ENCODE results near the gene SLC4A1AP.
A peak's percentile ranks its signal among the peaks of the same experiment; 100 is the strongest.

The SLC4A1AP gene

GRCh38 chr2:27703638-27704341 is 40.1 kb downstream of the SLC4A1AP start:
- DNase-seq: peak; percentile 90

GRCh38 chr2:27704342-27704876 is 40.7 kb downstream of the SLC4A1AP start:
- DNase-seq: no peak

DNA sequence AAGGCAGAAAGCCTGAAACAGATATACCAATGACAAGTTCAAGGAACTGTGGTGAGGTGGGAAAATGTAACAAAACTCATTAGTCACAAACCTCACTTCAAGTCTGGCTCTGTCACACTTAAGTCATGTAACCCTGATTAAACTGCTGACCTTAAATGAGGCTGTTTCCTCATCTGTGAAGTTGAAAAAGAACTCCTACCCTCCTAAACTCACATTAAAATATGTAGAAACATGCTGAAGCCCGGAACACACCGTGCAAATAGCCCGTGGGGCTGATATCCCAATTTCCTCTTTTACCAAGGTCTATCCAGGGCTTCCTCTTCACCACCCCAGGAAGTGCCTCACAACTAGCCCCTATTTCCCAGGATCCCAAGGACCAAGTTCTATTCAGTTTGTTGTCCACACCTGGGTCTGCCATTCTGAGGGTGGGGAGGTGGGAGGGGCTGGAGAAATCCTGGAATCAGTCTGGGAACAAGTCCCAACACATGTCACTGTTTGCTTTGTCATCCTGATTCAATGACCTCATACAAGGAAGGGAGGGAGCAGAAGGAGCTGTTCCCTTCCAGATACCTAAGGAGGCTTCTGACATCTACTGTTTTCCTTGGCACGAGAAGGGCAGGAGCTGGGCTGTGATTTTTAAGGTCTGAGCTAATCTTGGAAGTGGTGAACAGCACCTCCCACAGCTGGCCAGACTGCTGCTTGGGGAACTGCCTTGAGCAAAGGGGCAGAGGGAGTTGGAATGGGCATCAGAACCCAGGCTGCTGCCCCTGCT is 42.3 kb downstream of the SLC4A1AP start:
- DNase-seq: peak; percentile 43

DNA sequence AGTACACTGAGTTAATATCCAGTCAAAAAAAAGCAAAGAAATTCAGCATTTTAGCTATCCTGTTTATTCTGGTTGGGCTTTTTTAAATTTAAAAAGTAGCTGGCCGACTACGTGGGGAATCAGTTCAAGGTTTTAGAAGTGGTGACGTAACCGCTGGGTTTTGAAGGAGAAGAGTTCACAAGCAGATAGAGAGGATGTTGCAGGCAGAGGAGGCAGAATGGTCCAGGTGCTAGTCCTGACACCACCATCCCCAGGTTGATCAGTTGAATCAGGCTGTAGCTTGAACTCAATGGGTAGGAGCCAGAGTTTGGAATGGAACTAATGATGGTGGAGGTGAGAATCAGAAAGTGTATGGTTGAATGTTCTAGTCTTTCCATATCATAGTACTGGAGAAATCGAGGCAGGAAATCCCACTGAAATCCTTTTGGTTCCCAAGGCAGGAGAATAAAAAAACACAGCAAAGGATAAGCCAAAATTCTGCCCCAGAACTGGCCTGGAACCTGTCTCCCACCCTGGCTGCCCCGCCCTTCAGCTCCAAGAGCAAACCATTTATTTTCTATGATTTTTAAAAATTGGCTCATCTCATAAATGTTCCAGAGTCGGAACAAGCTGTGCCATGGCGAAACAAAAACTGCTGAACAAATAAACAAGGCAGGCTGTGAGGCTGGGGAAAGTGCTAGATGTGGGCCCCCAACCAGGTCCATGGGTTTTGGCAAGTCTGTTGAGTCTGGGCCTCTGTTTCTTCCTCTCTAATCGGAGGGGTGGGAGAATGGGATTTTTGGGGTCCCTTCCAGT is 44.0 kb downstream of the SLC4A1AP start:
- no peak for DNase-seq

GRCh38 chr2:27708257-27708654 is 44.6 kb downstream of the SLC4A1AP start:
- DNase-seq: no peak

GRCh38 chr2:27708666-27709065 is 45.0 kb downstream of the SLC4A1AP start:
- DNase-seq: no peak

GRCh38 chr2:27709326-27709725 is 45.6 kb downstream of the SLC4A1AP start:
- DNase-seq: no peak

- no peak for DNase-seq
Measured at GRCh38 chr2:27709960-27710575, 46.4 kb downstream of the SLC4A1AP start.

- no peak for DNase-seq
Measured at GRCh38 chr2:27710640-27711430, 47.1 kb downstream of the SLC4A1AP start.

- no peak for DNase-seq
Measured at GRCh38 chr2:27711804-27712203, 48.1 kb downstream of the SLC4A1AP start.

GRCh38 chr2:27712522-27712921 is 48.8 kb downstream of the SLC4A1AP start:
- DNase-seq: no peak

DNA sequence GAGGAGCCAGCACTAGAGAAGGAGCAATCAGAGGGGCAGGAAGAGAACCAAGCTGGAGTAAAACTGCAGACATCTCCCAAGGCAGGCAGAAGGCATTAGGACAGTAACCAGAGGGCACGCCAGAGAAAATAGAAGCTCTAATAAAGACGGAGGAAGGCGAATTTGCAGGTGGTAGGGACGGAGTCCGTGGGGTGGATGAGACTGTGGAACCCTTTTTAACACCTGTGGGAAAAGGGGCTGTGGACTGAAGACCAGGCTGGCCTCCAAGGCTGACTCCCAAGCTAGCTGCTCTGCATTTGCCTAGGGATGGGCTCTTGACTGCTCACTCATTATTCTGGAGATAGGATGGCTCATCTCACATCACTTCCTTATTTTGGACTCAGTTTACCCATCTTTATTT is 49.5 kb downstream of the SLC4A1AP start:
- DNase-seq: no peak

DNA sequence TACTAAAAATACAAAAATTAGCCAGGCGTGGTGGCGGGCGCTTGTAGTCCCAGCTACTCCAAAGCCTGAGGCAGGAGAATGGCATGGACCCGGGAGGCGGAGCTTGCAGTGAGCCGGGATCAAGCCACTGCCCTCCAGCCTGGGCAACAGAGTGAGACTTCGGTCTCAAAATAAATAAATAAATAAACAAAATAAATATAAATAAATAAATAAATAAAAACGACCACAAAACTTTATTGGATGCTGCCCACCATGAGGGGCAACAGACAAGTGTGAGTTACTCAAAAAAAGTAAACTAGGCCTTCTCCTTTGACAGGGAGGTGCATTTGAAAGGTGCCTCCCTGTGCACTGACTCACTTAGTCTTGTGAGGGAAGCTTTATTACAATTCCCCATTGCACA is 50.4 kb downstream of the SLC4A1AP start:
- DNase-seq: no peak

GRCh38 chr2:27714851-27715291 is 51.2 kb downstream of the SLC4A1AP start:
- DNase-seq: no peak

DNA sequence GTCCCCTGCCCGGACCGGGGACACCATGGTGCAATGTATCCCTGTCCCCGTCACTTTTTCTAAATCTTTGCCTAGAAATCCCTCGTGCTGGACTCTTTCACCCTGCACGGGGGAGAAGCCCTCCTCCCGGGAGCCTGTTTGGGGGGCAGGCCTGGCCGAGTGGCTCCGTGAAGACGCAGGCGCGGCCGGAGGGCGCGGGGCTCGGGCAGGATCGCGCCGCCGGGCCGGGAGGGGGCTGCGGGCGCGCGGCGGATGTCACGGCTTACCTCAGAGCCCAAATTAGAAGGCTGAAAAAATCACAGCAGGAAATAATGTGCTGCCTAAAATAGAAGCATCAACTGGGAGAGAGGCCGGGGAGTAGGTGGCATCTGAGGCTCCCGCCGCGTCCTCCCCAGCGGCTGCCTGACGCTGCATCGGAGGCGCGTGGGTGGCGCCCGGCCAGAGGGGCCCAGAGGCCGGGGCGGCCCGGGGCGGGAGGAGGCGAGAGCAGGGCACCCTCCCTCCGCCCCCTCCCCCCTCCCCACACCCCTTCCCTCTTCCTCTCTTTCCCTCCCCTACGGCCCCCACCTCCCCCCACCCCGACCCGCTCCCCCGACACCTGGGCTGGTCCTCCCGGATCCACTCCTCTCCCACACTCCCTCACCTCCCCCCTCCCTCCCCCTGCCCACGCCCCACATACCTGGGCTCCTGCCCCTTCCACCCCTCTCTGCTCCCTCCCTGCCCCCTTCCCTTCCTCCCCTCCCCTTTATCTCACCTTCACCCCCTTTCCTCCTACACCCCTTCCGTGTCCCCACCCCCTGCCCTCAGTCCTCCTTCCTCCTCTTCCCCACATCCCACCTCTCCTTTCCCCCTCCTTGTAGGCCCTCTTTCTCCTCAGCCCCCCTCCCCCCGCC is 51.9 kb downstream of the SLC4A1AP start:
- DNase-seq: peak; percentile 53

DNA sequence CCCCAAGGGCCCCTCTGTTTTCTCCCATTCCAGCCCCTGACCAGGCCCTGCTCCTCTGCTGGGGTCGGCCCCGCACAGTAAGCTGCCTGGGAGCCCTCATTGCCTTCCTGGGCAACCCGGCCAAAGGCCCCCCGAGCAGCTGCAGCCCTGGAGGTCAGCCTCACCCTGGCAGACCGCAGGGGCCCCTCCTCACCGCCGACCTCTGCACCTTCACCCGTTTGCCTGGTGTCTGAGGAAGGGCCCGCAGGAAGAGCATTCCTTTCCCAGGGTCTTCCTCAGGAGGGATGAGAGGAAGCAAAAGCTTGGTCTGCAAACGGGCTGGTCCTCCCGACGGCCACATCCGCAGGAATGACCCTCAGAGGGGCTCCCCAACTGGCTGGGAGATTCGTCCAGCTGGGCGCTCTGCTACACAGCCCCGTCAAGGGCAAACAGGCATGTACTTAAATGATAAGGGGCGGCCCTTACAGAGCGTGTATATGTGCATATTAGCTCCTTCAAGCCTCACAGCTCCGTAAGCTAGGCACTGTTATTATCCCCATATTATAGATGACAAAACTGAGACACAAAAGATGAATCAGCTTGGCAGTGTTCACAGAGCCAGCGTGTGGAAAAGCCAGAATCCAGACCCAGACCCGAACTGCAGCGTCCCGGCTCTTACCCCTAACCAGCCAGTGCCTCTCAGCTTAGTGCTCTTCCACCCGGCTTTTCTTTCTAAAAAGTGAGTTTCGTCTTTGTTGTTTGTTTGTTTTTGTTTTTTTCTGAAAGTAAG is 52.8 kb downstream of the SLC4A1AP start:
- no peak for DNase-seq

- DNase-seq: no peak
Measured at GRCh38 chr2:27717070-27717795, 53.5 kb downstream of the SLC4A1AP start.

- peak; percentile 82 for DNase-seq
Measured at GRCh38 chr2:27720004-27720551, 56.4 kb downstream of the SLC4A1AP start.

DNA sequence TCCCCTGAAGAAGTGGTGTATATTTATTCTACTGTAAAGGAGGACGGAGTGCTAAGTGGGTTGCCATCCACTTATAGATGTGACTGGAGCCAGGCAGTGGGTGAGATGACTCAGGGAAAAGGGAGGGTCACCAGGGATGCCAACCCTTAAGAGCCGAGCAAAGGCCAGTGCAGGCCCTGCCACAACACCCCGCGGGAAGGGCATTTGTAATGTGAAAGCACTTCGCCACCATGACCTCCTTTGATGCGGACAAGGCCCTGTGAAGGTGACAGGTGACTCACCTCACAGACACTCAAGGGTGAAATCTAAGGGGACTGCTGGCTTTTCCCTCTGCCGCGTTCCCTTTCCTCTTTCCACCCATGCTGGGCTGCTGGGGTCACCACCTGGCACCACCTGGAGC is 57.6 kb downstream of the SLC4A1AP start:
- DNase-seq: no peak

Measured in activated CD4-positive, alpha-beta T cell treated with anti-CD3 and anti-CD28 coated beads, Interleukin-2, amount 50 U/mL, for 16 hours (primary cell).